Thoracic aorta (tissue), 2 donors: ENCODE data around the gene SATB2. TPM values are rescaled to one million over a fixed set of nuclear protein-coding genes. Genes with fewer than 3 reads are reported as not detected.

Experiments
- ATAC-seq: fragments of 150-250 bp; one replicate; pipeline ENCODE4 v1.8.0; 2017; ENCODE audit warnings: low read depth; ENCODE audit not compliant: insufficient number of reproducible peaks, low FRiP score
- DNase-seq: peaks from one replicate; pipeline ENCODE4 v3.0.0-alpha.2; 2020; ENCODE audit warnings: low spot score
- H3K27ac ChIP-seq, 2 donors: fragments of 200-600 bp; sonication (generic); 1 replicate in 1 of 2; 2 replicates in 1 of 2; pipeline ENCODE4 v1.5.1; 2016; ENCODE audit warnings: mild to moderate bottlenecking in 2 of 2, moderate library complexity in 2 of 2
- H3K27me3 ChIP-seq: fragments of 200-600 bp; sonication (generic); replicated peaks from 2 replicates; pipeline ENCODE4 v1.6.0; 2016; ENCODE audit warnings: mild to moderate bottlenecking; ENCODE audit not compliant: insufficient read depth
- H3K36me3 ChIP-seq: fragments of 200-600 bp; sonication (generic); one replicate; pipeline ENCODE4 v1.5.1; 2016
- H3K4me1 ChIP-seq, 2 donors: fragments of 200-600 bp; sonication (generic); 1 replicate in 1 of 2; 2 replicates in 1 of 2; pipeline versions ENCODE4 v1.5.1 to v1.6.0; 2016; ENCODE audit warnings: low read depth in 2 of 2, mild to moderate bottlenecking in 1 of 2; ENCODE audit not compliant: control insufficient read depth in 1 of 2
- H3K4me3 ChIP-seq: fragments of 200-600 bp; sonication (generic); 2 replicates; pipeline ENCODE4 v1.5.1; 2016; ENCODE audit warnings: mild to moderate bottlenecking
- H3K9me3 ChIP-seq: fragments of 200-600 bp; sonication (generic); 2 replicates; pipeline ENCODE4 v1.5.1; 2016
- CTCF ChIP-seq: fragments of 200-600 bp; sonication (generic); IDR thresholded peaks from one replicate; pipeline ENCODE4 v1.5.1; 2019; ENCODE audit warnings: antibody characterized with exemption
- total RNA-seq, 2 donors: library from RNA; depleted of rRNA; stranded (reverse); fragments of >200 nt; gene quantifications; one replicate each; pipeline versions ENCODE4 v1.1.0 to v1.2.3, GENCODE V29; 2016

The SATB2 gene
- total RNA-seq, 2 donors from 2014 or later = 4.5 to 5.5 TPM

DNA sequence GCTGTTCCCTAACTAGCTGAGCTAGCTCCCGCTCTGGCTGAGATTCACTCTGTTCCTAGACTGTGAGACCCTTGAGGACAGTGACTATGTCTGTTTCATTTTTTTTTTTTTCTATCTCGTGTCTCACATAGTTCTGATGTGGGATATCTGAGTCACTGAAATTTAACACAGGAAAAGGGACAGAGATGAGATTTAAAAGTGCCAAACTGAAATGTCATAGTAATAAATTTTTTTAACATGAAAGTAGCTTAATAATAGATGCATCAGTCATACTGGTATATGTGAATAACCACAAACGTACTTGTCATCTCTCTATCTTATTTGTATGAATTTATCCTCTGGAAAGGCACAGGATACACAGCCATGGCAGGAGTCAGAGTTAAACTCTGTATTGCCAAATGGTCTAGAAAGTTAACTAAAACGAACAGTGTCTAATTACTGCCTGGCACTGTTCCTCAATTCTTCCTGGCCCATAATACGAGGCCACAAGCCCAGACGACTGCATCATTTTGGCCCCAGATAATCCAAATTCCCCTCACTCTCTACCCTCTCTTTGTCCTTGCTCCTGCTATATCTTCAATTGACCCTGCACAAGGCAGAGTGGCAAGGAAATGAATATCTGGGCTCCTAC is 87.5 kb downstream of the SATB2 start:
- Histone ChIP-seq H3K27me3 (no peaks in the 10 kb centered on the region), H3K4me1 (no peaks in the 10 kb centered on the region), H3K9me3 (no peaks in the 10 kb centered on the region), H3K4me3 (no peak overlapping the region), H3K27ac (no peak overlapping the region), H3K36me3 (no peaks in the 10 kb centered on the region)
- ATAC-seq = no peak
- no peak for DNase-seq
- no peak for TF ChIP-seq CTCF

DNA sequence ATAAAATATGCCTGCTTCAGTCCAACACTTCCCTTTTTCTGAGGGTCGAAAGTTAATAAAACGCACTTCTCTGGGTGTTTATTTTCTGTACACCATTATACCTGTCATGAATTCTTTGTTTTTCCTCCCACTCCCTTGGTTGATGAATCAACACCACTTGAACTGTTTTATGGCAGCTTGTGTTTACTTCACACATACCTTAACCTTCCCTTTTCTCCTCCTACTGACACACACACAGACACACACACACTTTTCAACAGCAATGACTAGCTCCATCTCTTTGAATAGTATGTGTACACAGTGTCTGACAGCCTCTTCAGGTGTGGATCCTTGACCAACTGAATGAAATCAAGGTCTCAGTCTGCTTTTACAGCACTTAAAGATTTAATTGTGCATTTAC is 91.3 kb downstream of the SATB2 start:
- Histone ChIP-seq H3K36me3 (no peaks in the 10 kb centered on the region), H3K9me3 (no peaks in the 10 kb centered on the region), H3K4me1 (no peaks in the 10 kb centered on the region), H3K27ac (no peak overlapping the region), H3K4me3 (no peak overlapping the region), H3K27me3 (no peaks in the 10 kb centered on the region)
- no peak for TF ChIP-seq CTCF
- no peak for ATAC-seq
- no peak for DNase-seq

DNA sequence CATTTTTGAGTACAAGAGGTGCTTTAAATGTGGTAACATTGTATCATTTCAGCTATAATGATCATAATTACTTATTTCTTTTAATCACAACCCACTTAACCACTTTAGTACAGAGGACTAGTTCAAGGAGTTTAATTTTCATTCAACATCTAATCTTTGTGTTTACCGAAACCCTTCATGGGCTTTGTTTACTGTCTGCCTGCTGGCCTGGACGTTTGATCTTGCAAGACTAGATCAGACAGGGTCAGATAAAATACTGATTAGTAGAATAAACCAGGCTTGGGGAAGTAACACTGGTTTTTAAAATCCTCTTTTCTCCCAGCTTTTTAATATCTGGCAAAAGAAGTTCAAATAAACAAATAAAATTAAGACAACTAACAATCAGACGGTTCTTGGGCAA is 93.6 kb downstream of the SATB2 start:
- H3K4me3 ChIP-seq = no peak overlapping the region
- ATAC-seq = no peak
- DNase-seq = no peak
- no peaks in the 10 kb centered on the region for H3K27me3 ChIP-seq
- no peak overlapping the region for H3K27ac ChIP-seq
- no peaks in the 10 kb centered on the region for H3K36me3 ChIP-seq
- no peaks in the 10 kb centered on the region for H3K4me1 ChIP-seq
- no peaks in the 10 kb centered on the region for H3K9me3 ChIP-seq
- no peak for TF ChIP-seq CTCF

DNA sequence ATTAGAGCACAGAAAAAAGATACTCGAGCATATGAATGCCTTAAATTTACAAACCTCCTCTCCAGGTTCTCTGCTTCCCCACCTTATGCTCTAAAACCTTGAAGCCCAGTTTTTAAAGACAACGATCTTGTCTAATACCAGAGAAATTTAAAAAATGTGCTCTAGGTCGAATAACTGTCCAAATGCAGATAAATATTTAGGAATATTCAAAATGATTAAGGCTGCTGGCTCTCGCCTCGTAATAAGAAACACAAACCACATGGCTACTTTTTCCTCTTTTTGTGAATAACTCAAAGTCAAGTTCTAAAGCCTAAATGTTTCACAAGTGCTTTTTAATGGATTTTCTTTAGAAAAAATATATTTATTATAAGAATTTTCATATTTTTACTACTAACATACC is 101.3 kb downstream of the SATB2 start:
- ATAC-seq = no peak
- Histone ChIP-seq H3K4me1 (no peaks in the 10 kb centered on the region), H3K9me3 (no peaks in the 10 kb centered on the region), H3K36me3 (no peaks in the 10 kb centered on the region), H3K27ac (no peak overlapping the region), H3K4me3 (no peak overlapping the region), H3K27me3 (no peaks in the 10 kb centered on the region)
- DNase-seq = no peak
- no peak for TF ChIP-seq CTCF

- DNase-seq (no peak), ATAC-seq (no peak)
- Histone ChIP-seq H3K4me1 (no peaks in the 10 kb centered on the region), H3K36me3 (no peaks in the 10 kb centered on the region), H3K27me3 (no peaks in the 10 kb centered on the region), H3K27ac (no peak overlapping the region), H3K4me3 (no peak overlapping the region), H3K9me3 (no peaks in the 10 kb centered on the region)
- no peak for TF ChIP-seq CTCF
Measured at GRCh38 chr2:199348871-199349270, 108.9 kb downstream of the SATB2 start.
